IPS DF 19.7 (cell line): Measurements from ENCODE around the gene SNX5.

Experiments
- DNase-seq: peaks from one replicate; pipeline ENCODE4 v3.0.0-alpha.2; 2013; ENCODE audit warnings: low read depth, low spot score

Gene SNX5

DNA sequence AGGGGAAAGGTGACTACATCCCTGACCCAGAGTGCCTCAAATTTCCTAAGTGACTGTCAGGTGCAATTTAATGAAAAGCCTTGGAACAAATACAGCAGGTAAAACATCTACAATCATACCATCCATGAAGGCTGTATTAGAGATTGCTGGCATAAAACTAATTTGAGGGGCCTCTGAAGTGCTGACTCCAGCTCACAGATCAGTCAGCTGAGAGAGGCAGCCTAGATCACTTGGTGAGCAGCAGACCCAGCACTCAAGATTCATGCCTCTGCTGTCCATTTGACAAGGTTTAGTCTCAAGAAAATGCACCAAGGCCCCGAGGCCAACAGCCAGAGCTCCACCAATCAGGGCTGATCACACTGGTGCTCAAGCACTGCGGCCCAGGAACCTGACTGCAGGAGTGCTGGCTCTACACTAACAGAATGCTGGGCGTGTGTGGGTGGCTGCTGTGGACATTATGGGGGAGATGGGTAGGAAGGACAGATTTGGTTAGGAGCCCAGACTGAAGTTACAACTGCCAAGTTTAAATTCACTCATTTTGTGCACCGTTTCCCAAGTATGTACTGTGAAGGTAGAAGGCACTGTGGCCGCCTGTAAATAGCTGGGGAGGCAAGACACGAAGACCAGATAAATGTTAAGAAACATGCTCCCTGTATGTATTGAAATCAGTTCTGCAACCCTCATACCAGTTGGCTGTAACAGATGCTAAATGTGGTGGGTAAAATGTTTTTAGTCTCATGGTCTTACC is 28.2 kb downstream of the SNX5 start:
- no peak for DNase-seq

DNA sequence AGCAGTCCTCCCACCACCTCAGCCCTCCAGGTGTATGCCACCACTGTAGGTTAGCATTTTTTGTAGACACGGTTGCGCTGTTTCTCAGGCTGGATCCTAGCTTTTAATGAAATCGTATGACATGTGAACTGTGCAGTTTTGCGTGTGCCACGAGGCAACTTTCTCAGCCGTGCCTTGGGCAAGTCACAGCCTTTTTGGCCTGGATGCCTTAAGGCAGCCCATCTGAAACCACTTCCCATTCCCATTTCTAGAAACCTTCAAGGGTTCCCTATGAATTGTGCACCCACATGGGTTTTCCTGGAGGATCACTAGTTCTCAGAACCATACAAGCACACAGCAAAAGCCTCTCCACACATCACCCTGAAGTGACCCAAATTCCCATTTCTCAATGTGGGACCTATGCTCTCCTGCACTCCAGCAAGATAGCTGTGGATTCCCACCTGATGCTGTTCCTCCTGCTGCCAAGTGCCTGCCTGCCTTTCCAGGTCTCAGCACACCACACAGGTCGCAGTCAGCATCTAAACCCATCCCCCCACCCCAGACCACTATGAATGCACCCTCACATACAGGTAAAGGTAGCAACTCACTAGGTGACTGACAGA is 28.9 kb downstream of the SNX5 start:
- DNase-seq: no peak

DNA sequence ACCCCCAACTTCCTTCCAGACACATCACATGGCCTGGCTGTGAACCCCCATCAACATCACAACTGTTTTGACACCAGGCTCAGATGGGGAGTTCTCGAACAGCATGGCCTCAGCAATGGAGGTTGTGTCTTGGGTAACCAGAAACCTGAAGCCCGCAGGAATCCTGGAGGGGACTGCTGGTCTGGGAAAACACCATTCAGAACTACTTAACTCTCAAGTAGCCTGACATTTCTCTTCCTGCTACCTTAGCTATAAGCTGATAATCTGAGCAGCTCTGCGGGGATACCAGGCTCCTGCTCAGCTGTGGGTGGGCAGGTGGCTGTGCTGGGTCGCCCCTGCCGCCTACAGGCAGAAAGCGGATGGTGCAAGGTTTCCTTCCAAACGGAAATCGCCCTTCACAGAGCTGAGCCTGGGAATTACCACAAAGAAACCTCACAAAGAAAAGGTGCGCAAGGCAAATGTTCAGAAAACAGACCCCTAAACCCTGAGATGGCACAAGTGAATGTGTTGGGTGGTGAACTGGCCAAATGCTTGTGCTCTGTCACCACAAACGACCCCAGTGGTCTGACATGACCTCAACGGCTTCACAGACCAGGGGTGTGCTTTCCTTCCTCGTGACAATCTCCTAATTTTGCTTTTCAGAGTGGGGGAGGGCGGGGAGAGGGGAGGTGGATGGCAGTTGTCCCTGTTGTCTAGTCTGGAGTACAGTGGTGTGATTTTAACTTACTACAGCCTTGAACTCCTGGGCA is 29.5 kb downstream of the SNX5 start:
- DNase-seq: peak; percentile 70

DNA sequence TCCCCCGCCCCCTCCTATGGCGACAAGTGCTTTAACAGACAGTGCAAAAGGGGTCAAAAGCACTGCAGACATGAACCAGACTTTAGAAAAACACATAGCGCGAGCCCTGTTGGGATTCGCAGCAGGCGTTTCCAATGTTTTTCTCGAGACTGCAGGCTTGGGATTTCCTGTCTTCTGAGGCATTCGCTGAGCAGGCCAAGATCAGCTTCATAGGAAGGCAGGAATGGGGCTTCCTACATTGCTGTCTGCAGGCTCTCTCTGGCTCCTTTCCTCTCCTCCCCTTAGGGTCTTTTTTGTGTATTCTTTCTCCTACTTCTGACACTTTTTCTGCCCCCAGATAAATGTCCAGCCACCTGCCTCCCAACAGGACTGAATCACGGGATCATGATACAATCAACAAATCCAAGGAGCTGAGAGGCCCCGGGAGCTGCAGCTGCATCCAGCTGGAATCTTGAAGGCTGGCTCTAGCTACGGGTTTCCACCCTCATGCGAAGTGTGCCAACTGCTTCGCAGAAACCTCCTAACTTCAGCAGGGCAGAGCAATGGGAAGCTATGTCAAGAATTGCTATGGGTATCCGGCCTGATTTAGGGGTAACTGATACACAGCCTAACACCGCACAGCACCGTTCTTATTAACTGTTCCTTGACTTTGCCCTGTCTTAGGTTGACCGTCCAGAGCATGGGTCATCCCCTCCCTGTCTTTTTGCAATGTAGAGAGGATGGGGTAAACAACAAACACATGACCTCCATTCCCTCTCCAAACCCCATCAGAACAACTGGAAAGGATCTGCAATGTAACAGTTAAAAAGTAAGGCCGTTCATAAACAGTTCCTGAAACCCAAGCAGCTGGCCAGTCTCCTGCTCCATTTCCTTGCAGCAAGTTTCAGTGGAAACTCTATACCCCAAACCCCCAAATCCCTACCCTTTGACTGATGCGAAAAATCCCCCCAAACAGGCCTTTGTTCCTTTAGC is 31.5 kb downstream of the SNX5 start:
- no peak for DNase-seq

DNA sequence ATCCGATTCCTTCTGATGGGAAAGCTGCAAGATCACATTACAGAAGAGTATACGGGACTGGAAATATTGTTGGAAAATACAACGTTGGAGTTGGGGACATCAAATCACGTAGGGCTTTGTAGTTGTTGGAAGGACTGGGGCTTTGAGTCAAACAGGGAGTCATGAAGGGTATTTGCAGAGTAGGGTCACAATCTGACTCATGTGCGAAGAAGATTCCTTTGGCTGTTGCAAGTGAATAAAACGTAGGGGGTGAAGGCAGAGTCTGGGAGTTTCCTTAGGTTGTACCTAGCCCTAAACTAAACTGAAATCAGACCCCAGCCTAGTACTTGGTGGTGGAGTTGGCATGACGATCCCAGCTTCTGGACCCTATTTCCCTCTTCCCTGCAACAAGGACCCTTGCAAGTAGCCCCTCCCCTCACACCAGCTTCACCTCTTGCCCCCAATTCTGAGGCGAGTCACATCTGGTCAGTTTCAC is 32.3 kb downstream of the SNX5 start:
- DNase-seq: no peak

DNA sequence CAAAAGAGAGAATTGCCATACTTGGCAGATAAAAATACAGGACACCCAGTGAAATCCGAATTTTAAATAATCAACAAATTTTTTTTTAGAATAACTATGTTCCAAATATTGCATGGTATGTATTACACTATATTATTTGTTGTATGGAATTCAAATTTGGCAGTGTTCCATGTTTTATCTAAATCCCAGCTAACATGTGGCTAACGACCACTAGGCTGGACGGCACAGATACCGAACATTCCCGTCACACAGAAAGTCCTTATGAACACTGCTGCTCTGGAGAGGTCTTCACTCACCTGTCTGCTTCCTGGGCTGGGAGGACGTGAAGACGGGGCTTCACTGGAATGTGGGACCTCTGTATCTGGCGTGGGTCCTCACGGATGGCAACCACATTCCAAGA is 32.8 kb downstream of the SNX5 start:
- no peak for DNase-seq

DNA sequence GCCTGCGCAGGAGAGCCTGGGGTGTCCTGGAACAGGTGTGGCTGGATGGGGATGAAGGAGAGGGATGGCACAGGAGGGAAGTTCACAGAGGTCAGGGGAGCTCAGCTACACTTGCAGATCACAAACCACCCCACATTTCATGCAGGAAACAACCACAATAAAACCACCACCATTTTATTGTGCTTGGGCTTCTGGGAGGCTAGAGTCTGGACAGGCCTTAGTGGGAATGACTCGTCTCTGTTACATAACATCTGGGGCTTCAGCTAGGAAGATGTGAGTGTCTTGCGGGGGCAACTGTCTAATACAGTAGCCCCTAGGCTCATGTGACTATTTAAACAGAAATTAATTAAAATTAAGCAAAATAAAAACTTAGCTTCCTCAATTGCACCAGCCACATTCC is 33.4 kb downstream of the SNX5 start:
- DNase-seq: no peak

DNA sequence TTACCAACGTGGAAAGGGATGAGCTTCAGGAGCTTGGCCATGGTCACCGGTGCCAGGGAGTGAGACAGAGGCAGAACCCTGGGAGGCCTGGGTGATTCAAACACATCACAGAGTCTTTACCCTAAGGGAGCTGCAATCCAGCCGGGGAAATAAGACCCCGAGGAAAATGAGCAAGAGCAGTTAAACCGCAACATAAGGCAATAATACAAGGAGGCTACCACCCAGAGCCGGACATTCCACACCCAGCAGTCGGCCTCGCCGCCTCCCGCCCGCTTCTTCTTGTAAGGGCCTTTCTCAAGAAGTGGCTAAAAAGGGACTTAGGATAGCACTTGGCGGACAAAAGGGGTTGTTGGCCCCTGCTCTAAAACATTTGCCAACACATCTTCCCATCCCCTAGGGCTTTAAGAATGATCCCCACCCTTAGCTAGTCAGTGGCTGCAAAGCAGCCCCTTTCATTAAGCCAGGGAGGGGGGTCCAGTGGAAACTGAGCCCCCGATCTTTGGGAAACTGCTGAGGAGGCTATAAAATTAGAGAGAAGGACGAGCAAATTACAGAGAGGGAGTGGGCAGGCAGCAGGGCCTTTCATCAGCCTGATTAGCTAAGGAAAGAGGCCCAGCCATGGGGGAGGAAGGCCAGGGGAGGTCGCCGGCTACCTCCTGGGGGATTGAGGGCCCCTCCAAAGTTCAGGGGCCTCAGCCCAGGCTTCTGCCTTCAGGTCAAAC is 34.3 kb downstream of the SNX5 start:
- DNase-seq: no peak

DNA sequence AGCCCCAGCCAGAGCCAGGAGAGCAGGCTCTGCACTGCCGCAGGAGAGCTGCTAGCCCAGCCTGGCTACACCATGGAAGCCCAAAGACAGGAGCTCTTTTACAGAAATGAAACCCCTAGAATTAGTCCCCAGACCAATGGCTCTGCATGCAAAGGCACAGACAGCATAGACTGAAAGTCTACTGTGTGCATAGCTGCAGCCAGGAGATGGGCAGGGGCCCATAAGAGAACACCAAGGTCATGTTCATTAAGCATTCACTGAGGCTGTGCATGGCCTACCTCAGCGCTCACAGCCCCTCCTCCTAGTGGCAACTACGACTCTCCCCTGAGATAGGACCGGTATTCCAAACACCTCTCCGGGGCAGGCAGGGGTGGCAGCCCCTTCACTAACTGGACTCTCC is 34.9 kb downstream of the SNX5 start:
- no peak for DNase-seq

DNA sequence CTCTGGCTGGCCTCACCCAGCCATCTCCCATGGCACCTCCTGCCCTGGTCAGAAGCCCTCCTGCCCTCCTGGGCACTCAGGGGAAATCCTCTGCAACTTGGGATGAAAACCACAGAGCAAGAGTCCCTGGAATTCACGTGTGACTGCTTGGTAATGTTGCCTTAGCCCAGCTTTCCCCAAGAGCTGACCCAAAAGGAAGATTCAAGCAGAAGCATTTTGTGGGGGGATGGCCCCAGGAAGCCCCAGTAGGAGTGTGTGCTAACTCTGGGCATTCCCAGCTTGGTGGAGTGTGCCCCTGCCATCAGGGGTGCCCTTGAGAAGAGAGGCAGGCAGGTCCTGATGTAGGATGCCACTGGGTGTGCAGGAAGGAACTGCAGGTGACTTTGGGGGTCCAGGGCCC is 35.5 kb downstream of the SNX5 start:
- no peak for DNase-seq

DNA sequence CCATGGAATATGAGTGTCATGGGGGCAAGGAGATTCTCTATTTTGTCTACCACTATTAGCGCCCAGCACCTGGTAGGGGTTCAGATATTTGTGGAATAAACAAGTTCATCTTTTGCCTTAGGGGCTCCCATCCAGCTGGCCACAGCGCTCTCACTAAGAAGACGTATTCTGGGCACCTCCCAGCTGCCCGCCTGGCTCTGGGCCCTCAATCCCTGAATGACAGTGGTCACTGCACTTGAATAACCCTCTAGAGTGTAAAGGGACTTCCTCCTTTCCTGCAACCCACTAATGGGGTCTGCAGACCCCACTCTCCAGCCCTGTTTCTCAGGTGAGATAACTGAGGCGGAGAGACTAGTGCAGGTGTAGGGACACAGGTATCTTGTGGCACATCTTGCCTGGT is 36.2 kb downstream of the SNX5 start:
- no peak for DNase-seq

DNA sequence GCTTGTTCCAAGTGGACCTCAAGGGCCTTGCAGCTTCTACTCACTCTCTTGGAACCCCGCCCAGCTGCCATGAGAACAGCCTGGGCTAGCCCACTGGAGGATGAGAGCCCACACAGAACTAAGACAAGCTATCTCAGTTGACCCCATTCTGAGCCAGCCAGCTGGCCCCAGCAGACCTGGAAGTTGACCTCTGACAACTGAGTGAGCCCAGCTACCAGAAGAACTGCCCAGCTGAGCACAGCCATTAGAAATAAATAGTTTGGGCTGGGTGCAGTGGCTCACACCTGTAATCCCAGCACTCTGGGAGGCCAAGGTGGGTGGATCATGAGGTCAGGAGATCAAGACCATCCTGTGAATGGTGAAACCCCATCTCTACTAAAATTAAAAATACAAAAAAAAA is 37.1 kb downstream of the SNX5 start:
- DNase-seq: no peak

DNA sequence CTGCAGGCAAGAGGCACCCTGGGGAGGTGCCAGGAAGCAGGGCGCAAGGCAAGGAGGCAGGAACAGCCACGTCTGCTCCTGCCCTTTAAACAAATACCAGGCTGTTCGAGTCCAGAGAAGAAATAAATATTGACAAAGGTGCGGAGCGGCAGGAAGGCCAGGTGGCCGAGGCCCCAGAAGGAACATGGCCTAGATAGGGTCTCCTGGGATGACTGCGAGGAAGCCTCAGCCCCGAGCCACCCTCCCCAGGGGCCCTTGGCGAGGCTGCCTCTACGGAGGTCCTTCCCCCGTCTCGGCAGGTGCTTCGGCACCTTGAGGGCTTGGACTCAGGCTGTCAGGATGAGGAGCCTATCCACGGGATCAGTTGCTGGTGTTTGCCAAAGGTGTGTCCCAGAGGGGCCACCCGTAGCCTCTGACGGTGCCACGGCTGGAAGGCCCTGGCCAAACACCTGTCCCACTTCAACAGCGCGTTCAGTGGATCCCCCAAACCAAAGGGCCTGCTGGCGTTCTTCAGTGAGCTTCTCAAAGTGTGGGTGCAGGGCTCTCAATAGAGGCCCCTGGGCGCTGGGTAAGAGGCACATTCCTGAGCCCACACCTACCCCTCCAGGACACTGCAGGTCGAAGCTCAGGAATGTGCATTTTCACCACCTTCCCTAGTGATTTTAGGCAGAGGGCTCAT is 39.8 kb downstream of the SNX5 start:
- DNase-seq: no peak

DNA sequence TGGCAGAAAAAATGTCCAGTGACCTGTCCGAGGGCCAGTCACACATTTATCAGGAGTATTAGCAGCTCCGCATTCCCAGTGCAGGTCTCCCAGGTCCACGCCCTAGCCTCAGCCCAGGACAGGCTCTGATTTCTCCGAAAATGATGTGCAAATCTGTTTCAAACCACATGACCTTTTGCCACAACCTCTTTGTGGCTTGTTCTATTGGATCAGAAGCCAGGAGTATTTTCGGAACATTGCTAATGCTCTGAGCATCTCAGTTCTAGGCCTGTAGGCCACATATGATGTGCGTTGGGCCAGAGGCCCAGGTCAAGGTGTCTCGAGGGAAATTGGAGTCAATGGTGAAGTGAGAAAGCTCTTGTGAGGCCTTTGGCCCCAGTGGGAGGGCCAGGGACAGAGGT is 40.4 kb downstream of the SNX5 start:
- DNase-seq: no peak

DNA sequence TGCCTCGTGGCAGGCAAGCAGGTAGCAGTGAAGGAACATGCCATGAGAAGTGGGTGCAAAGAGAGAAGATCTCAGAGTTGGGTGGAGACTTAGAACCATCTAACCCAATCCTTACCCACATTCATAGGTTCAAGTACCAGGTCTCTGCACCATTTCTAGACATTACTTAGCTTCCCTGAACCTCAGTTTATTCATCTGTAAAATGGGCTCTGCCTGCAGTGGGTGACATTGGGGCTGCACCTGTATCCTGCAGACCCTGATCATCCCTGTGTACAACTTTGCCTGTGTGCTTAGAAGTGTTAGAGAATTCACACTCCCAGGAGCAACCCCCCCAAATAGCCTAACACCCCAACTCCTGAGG is 42.7 kb downstream of the SNX5 start:
- DNase-seq: no peak

DNA sequence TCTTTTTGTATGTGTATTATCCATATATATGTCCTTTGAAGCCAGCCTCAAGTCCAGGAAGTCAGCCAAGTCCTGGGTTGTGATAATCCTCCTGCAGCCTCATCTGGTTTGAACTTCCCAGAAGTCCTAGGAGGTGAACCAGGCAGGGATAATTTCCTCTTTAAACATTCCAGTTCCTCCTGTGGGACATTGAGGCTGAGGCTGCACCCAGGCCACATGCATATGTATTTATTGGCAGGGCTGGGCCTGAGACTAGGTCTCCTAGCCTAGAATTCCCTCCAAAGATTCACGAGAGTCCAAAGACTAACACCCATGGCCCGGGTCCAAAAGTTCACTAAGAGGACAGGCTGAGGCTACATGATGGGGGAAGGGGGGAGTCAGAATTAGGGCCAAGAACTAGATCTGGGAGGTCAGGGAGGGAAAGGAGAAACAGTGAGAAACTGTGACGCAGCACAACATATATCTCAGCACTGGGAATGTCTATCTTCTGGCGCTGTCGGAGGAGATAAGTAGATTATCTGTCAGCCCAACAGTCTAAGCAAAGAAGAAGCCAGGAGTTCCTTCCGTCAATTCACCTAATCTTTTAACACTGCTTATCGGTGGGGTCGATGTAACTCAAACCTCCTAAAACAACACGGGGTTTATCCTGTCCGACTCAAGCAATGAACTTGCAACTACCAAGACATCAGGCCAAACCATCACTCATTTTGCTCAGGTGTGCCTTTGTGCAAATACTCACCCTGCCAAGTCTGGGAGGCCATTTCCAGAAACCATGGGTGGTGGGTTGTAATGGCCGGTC is 43.3 kb downstream of the SNX5 start:
- DNase-seq: no peak

DNA sequence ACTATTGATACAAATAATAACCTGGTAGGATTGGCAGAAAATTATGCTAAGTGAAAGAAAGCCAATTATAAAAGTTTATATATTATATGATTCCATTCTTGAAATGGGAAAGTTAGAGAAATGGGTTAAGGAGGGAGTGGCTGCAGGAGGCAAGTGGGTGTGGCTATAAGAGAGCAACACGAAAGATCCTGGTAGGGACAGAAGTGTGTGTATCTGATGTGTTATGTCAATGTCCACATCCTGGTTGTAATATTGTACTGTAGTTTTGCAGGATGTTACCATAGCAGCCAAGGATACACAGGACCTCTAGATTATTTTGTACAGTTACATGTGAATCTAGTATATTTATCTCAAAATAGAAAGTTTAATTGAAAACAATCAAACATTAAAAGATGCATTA is 46.8 kb downstream of the SNX5 start:
- no peak for DNase-seq

DNA sequence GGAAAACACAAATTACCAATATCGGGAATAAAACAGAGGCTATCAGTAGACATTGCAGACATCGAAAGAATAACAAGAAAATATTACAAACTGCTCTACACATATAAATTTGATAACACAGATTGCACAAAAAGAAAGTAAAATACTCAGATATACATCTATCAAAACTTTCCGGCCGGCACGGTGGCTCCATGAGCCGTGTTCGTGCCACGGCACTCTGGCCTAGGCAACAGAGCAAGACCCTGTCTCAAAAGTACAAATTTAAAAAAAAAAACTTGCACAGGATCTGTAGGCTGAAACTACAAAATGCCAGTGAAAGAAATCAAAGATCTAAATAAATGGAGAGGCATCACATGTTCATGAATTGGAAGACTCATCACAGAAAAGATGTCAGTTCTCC is 49.4 kb downstream of the SNX5 start:
- no peak for DNase-seq

DNA sequence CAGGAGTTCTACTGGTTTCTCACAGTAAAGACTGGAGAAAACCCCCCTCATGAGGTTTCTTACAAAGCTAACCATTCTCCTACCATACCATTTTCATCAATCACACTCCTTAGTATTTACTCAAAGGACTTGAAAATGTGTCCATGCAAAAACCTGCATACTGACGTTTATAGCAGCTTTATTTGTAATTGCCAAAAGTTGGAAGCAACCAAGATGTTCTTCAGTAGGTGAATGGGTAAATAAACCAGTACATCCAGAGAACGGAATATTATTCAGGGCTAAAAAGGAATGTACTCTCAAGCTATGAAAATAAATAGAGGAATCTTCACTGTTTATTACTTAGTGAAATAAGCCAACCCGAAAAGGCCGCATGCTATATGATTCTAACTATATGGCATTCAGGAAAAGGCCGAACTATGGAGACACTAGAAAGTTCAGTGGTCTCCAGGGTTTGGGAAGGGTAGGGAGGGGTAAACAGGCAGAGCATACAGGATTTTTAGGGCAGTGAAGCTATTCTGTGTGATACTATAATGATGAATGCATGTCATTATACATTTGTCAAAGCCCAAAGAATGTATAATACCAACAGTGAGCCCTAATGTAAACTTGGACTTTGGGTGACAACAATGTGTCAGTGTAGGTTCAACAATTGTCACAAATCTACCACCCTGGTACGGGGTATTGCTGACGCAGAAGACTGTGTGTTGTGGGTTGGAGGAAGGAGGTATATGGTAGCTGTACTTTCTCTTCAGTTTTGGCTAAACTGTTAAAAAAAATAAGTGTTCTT is 50.6 kb downstream of the SNX5 start:
- DNase-seq: no peak
